Epithelial cell of proximal tubule (primary cell): ENCODE measurements around the gene ZGPAT. TPM values are rescaled to one million over a fixed set of nuclear protein-coding genes. Genes with fewer than 3 reads are reported as not detected.
"Not testable (repeated sequence)": the region's sequence is repeated elsewhere in the genome, so short reads cannot be mapped to it uniquely, and the experiment has no call there.

Source experiments
- DNase-seq: peaks from one replicate; pipeline ENCODE4 v3.0.0-alpha.2; 2011; ENCODE audit warnings: low read depth
- H3K4me3 ChIP-seq: 2 replicates; pipeline ENCODE4 v1.5.1; 2011; ENCODE audit warnings: low read depth, mild to moderate bottlenecking, low read length
- total RNA-seq: library from RNA; depleted of rRNA; stranded (reverse); fragments of >200 nt; gene quantifications from 2 replicates; pipeline ENCODE4 v1.2.3, GENCODE V29; 2015
- TF ChIP-seq, protein P1 (sequence below): conservative IDR thresholded peaks from 2 replicates; pipeline ENCODE4 v1.5.1; 2012; ENCODE audit warnings: low read depth, mild to moderate bottlenecking, low read length

The ZGPAT gene
- total RNA-seq, 1 donor from 2014 or later, result 36.5 TPM

GRCh38 chr20:63712191-63712590 is 4.4 kb downstream of the ZGPAT start:
- no peak overlapping the region for H3K4me3 ChIP-seq
- no peak for DNase-seq
- TF ChIP-seq, protein P1, sequence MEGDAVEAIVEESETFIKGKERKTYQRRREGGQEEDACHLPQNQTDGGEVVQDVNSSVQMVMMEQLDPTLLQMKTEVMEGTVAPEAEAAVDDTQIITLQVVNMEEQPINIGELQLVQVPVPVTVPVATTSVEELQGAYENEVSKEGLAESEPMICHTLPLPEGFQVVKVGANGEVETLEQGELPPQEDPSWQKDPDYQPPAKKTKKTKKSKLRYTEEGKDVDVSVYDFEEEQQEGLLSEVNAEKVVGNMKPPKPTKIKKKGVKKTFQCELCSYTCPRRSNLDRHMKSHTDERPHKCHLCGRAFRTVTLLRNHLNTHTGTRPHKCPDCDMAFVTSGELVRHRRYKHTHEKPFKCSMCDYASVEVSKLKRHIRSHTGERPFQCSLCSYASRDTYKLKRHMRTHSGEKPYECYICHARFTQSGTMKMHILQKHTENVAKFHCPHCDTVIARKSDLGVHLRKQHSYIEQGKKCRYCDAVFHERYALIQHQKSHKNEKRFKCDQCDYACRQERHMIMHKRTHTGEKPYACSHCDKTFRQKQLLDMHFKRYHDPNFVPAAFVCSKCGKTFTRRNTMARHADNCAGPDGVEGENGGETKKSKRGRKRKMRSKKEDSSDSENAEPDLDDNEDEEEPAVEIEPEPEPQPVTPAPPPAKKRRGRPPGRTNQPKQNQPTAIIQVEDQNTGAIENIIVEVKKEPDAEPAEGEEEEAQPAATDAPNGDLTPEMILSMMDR, result no peak

GRCh38 chr20:63714858-63715257 is 7.0 kb downstream of the ZGPAT start:
- DNase-seq, result no peak
- no peak overlapping the region for H3K4me3 ChIP-seq
- TF ChIP-seq, protein P1, result no peak

DNA sequence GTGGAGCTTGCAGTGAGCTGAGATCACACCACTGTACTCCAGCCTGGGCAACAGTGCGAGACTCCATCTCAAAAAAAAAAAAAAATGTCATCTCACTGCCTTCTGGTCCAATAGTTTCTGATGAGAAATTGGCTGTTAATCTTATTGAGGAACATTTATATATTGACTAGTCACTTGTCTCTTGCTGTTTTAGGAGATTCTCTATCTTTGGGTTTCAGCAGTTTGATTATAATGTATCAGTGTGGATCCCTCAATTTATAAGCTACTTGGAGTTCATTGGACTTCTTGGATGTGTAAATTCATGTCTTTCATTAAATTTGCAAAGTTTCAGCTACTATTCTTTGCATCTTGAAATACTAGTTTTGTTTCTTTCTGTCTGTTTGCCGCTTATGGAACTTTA is 11.2 kb downstream of the ZGPAT start:
- TF ChIP-seq, protein P1, result no peak
- no peak for DNase-seq
- H3K4me3 ChIP-seq, result no peak overlapping the region

- not testable (repeated sequence) for H3K4me3 ChIP-seq, DNase-seq
Observed at GRCh38 chr20:63722967-63723622, 15.3 kb downstream of the ZGPAT start.

GRCh38 chr20:63730189-63730733 is 22.4 kb downstream of the ZGPAT start:
- not testable (repeated sequence) for H3K4me3 ChIP-seq, DNase-seq

DNA sequence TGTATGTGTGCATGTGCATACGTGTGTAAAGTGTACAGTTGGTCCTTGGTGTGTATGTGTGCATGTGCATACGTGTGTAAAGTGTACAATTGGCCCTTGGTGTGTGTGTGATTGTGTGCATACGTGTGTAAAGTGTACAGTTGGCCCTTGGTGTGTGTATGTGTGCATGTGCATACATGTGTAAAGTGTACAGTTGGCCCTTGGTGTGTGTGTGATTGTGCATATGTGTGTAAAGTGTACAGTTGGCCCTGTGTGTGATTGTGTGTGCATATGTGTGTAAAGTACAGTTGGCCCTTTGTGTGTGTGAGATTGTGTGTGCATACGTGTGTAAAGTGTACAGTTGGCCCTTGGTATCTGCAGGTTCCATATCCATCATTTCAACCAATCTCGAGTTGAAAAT is 23.6 kb downstream of the ZGPAT start:
- DNase-seq, result no peak
- TF ChIP-seq, protein P1, result no peak
- no peak overlapping the region for H3K4me3 ChIP-seq

- H3K4me3 ChIP-seq, result no peak overlapping the region
- DNase-seq, result no peak
- TF ChIP-seq, protein P1, result no peak
Observed at GRCh38 chr20:63732118-63733095, 24.6 kb downstream of the ZGPAT start.
